ENCODE data around the gene RALY. TPM values are rescaled to one million over a fixed set of nuclear protein-coding genes. Genes with fewer than 3 reads are reported as not detected.

RALY gene
- total RNA-seq, 1 experiment from 2014 or later = 164 TPM

DNA sequence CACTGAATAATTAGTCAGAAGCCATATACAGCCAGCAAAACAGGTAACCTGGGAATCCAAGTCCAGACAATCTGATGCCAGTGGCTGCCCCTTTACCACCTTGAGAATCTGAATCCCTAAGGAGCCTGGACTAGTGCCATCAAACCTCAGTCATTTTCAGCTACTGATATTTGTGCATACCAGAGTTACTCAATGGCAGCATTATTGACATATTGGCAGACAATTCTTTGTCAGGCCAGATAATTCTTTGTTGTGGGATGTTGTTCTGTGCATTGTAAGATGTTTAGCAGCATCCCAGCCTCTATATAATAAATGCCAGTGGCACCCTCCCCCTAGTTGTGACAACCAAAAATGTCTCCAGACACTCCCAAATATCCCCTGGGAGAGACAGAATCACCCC lies 121.5 kb downstream of the RALY start:
- Histone ChIP-seq H3K27ac (ENCODE audit: low read length) (no peak overlapping the region), H3K4me1 (ENCODE audit: control insufficient read depth, insufficient read depth, low read length) (peaks cover 3% of the 10 kb centered on the region; the same call in 1 of the 2 replicates), H3K9me3 (ENCODE audit: control insufficient read depth, insufficient read depth, low read depth, low read length) (no peaks in the 10 kb centered on the region), H3K4me3 (ENCODE audit: low read depth in 2 of 2, low read length in 2 of 2) (no peak overlapping the region), H3K27me3 (ENCODE audit: control insufficient read depth, insufficient read depth, low read length) (no peaks in the 10 kb centered on the region), H3K36me3 (ENCODE audit: control insufficient read depth, insufficient read depth, low read length) (peaks cover 13% of the 10 kb centered on the region; the same call in 1 of the 2 replicates)
- BruUV-seq (replicated peaks) = no TSS peak
- POLR2A ChIA-PET = interaction anchor here (0.7 kb wide), 1 partner anchor 532 kb away, joined by 3 read pairs; no protein-coding TSS in a partner anchor
- ATAC-seq = no peak
- DNase-seq (ENCODE audit: low read depth, low spot score) = no peak
- intact Hi-C loops (cut with micrococcal nuclease; ENCODE audit: unreplicated experiment) = no loop called here
- in situ Hi-C loops (cut with HindIII; ENCODE audit: low pct_unique_long_range_greater_than_20kb, low sequenced_read_pairs) = no loop called here
- CTCF ChIA-PET = no interaction called here
- TF ChIP-seq, protein P1, sequence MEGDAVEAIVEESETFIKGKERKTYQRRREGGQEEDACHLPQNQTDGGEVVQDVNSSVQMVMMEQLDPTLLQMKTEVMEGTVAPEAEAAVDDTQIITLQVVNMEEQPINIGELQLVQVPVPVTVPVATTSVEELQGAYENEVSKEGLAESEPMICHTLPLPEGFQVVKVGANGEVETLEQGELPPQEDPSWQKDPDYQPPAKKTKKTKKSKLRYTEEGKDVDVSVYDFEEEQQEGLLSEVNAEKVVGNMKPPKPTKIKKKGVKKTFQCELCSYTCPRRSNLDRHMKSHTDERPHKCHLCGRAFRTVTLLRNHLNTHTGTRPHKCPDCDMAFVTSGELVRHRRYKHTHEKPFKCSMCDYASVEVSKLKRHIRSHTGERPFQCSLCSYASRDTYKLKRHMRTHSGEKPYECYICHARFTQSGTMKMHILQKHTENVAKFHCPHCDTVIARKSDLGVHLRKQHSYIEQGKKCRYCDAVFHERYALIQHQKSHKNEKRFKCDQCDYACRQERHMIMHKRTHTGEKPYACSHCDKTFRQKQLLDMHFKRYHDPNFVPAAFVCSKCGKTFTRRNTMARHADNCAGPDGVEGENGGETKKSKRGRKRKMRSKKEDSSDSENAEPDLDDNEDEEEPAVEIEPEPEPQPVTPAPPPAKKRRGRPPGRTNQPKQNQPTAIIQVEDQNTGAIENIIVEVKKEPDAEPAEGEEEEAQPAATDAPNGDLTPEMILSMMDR (IDR thresholded peaks at IDR 0.05) = no peak
- TF ChIP-seq POLR2AphosphoS5 (IDR thresholded peaks at IDR 0.05; ENCODE audit: low read depth, low read length) (no peak), TCF7L2 (IDR thresholded peaks at IDR 0.05; ENCODE audit: low read depth, low read length) (no peak)
- TF ChIP-seq, protein P2, sequence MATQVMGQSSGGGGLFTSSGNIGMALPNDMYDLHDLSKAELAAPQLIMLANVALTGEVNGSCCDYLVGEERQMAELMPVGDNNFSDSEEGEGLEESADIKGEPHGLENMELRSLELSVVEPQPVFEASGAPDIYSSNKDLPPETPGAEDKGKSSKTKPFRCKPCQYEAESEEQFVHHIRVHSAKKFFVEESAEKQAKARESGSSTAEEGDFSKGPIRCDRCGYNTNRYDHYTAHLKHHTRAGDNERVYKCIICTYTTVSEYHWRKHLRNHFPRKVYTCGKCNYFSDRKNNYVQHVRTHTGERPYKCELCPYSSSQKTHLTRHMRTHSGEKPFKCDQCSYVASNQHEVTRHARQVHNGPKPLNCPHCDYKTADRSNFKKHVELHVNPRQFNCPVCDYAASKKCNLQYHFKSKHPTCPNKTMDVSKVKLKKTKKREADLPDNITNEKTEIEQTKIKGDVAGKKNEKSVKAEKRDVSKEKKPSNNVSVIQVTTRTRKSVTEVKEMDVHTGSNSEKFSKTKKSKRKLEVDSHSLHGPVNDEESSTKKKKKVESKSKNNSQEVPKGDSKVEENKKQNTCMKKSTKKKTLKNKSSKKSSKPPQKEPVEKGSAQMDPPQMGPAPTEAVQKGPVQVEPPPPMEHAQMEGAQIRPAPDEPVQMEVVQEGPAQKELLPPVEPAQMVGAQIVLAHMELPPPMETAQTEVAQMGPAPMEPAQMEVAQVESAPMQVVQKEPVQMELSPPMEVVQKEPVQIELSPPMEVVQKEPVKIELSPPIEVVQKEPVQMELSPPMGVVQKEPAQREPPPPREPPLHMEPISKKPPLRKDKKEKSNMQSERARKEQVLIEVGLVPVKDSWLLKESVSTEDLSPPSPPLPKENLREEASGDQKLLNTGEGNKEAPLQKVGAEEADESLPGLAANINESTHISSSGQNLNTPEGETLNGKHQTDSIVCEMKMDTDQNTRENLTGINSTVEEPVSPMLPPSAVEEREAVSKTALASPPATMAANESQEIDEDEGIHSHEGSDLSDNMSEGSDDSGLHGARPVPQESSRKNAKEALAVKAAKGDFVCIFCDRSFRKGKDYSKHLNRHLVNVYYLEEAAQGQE (IDR thresholded peaks at IDR 0.05; ENCODE audit: insufficient read depth in 1 of 2, low read depth in 2 of 2, low read length in 1 of 2) = no peak

GRCh38 chr20:34120213-34120612 lies 126.5 kb downstream of the RALY start:
- in situ Hi-C loops (cut with HindIII; ENCODE audit: low pct_unique_long_range_greater_than_20kb, low sequenced_read_pairs) (no loop called here), intact Hi-C loops (cut with micrococcal nuclease; ENCODE audit: unreplicated experiment) (no loop called here)
- no peaks in the 10 kb centered on the region for H3K4me1 ChIP-seq (ENCODE audit: control insufficient read depth, insufficient read depth, low read length)
- ATAC-seq = no peak
- no peaks in the 10 kb centered on the region for H3K36me3 ChIP-seq (ENCODE audit: control insufficient read depth, insufficient read depth, low read length)
- ChIA-PET POLR2A (no interaction called here), CTCF (no interaction called here)
- BruUV-seq (replicated peaks) = no TSS peak
- no peaks in the 10 kb centered on the region for H3K9me3 ChIP-seq (ENCODE audit: control insufficient read depth, insufficient read depth, low read depth, low read length)
- H3K27ac ChIP-seq (ENCODE audit: low read length) = no peak overlapping the region
- no peak overlapping the region for H3K4me3 ChIP-seq (ENCODE audit: low read depth in 2 of 2, low read length in 2 of 2)
- TF ChIP-seq SIN3A (IDR thresholded peaks at IDR 0.05; ENCODE audit: borderline replicate concordance, insufficient read depth, low read depth, low read length) = no peak
- no peak for TF ChIP-seq TCF7L2 (IDR thresholded peaks at IDR 0.05; ENCODE audit: low read depth, low read length)
- TF ChIP-seq, protein P1 (IDR thresholded peaks at IDR 0.05) = no peak
- TF ChIP-seq, protein P2 (IDR thresholded peaks at IDR 0.05; ENCODE audit: insufficient read depth in 1 of 2, low read depth in 2 of 2, low read length in 1 of 2) = no peak
- TF ChIP-seq POLR2AphosphoS5 (IDR thresholded peaks at IDR 0.05; ENCODE audit: low read depth, low read length) = no peak
- DNase-seq (ENCODE audit: low read depth, low spot score) = no peak
- no peaks in the 10 kb centered on the region for H3K27me3 ChIP-seq (ENCODE audit: control insufficient read depth, insufficient read depth, low read length)
